Measurements from ENCODE around the gene PTGER1.

Gene PTGER1

DNA sequence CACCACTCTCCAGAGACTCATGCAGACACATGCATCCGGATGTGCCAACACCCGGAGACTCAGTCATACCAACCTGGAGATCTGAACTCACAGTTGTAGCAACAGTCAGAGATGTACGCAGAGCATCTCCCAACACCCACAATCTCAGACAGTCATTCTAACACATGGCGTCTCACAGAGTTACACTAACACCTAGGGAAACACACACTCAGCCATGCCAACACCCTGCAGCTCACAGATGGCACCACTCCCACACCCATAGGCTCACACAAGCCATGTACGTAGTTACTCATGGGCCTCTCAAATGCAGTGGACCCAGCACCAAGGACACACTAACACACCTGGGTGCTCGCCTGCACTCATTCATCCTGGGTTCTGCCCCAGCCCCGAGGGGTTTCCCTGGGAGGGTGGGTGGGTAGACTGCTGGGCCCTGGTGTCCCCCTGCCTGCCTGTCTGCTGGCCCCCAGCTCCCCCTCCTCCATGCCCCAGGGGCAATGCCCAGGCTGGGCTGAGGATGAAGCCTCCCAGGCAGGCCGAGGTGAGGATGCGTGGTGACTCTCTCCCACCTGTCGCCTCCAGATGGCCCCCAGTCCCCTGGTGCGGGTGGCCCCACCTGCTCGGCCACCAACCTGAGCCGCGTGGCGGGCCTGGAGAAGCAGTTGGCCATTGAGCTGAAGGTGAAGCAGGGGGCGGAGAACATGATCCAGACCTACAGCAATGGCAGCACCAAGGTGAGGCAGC is 32.1 kb downstream of the PTGER1 start:
- DNase-seq (ENCODE audit: low spot score): no peak

DNA sequence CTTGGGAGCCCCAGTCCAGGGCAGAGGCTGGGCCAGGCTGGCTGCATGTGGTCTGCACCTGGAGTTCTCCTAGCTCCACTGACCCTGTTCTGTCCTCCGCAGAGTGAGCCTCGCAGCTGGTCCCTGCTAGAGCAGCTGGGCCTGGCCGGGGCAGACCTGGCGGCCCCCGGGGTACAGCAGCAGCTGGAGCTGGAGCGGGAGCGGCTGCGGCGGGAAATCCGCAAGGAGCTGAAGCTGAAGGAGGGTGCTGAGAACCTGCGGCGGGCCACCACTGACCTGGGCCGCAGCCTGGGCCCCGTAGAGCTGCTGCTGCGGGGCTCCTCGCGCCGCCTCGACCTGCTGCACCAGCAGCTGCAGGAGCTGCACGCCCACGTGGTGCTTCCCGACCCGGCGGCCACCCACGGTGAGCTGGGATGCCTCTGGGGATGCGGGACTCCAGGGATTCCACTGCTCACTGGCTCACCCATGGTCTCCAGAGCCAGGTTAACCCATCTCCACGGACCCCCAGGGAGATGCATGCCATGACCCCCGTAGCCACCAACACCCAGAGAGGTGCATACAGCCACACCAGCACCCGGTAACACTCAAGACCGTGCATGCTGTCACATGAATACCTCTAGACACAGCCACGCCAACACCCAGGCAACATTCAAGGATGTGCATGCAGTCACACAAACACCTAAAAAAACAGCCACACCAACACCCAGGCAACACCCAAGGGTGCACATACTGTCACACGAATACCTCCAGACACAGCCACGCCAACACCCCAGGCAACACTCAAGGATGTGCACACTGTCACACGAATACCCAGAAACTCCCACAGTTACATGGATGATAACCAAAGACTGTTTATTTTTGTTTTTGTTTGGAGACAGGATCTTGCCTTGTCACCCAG is 33.9 kb downstream of the PTGER1 start:
- peak; percentile 42 for DNase-seq (ENCODE audit: low spot score)

DNA sequence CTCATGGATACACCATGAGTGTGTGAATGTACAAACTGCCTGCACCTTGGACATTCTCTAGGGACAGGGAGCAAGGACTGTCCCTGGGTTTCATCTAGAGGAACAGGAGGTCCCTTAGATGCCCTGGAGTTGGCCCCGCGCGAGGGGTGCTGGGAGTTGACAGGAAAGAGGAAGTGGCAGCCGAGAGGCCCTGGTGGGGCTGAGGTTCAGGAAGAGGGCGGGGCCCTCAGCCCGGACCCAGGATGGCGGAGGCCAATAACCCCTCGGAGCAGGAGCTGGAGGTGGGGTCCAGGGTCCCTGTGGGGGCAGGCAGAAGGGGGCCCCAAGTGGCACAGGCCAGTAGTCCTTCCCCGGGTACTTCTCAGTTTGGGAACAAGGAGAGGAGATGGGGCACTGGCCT is 35.1 kb downstream of the PTGER1 start:
- no peak for DNase-seq (ENCODE audit: low spot score)

DNA sequence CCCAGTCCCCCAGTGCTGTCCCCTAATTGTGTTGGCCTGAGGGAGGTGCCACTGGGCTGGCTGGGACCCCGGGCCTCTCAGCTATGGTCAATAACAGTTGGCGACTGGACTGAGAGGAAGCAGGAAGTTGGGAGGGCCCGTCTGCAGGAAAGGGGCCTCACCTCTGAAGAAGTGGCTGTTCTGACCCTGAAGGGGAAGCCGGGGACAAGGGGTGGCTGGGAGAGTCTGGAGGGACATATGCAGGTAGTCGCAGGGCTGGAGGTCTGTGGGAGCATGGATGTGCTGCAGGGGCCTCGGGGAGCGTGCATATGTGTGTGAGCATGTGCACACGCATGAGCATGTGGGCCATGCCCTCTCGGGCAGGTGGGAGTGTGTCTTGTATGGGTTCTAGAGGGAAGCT is 36.1 kb downstream of the PTGER1 start:
- DNase-seq (ENCODE audit: low spot score): no peak

DNA sequence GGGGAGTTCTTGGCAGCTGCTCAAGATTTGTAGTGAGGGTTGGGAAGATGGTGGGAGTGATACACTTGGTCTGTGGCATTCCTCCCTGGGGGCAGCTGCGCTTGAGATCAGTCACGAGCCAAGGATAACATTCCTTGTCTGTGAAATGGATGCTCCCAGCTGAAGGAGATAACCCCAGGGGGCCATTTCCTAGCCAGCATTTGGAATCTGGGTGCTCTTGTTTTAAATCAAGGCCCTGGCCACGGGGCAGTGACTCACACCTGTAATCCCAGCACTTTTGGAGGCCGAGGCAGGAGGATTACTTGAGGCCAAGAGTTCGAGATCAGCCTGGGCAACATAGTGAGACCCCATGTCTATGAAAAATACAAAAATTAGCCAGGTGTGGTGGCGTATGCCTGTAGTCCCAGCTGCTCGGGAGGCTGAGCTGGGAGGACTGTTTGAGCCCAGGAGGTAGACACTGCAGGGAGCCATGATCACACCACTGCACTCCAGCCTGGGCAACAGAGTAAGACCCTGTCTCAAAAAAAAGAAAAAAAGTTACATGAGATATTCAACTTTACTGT is 37.5 kb downstream of the PTGER1 start:
- DNase-seq (ENCODE audit: low spot score): no peak

DNA sequence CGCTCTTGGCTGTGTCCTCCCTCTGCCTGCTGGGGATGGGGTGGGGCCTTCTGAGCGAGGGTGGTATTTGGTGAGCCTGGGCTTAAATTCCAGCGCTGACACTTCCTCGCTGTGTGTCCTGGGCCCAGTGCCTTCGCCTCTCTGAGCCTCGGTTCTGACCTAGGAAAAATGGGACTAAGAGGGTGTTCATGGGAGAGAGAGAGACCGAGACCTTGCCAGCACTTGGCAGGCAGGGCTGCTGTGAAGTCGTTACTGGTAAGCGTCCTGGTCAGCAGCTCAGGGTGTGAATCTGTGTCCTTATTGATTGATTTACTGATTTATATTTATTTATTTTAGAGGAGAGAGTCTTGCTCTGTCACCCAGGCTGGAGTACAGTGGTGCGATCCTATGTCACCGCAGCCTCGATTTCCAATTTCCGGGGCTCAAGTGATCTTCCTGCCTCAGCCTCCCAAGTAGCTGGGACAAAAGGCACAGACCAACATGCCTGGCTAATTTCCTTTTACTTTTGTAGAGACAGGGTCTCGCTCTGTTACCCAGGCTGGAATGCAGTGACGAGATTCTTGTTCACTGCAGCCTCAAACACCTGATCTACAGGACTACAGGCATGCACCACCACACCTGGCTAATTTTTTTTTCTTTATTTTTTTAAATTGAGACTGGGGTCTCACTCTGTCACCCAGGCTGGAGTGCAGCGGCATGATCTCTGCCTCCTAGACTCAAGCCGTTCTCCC is 39.7 kb downstream of the PTGER1 start:
- DNase-seq (ENCODE audit: low spot score): no peak

DNA sequence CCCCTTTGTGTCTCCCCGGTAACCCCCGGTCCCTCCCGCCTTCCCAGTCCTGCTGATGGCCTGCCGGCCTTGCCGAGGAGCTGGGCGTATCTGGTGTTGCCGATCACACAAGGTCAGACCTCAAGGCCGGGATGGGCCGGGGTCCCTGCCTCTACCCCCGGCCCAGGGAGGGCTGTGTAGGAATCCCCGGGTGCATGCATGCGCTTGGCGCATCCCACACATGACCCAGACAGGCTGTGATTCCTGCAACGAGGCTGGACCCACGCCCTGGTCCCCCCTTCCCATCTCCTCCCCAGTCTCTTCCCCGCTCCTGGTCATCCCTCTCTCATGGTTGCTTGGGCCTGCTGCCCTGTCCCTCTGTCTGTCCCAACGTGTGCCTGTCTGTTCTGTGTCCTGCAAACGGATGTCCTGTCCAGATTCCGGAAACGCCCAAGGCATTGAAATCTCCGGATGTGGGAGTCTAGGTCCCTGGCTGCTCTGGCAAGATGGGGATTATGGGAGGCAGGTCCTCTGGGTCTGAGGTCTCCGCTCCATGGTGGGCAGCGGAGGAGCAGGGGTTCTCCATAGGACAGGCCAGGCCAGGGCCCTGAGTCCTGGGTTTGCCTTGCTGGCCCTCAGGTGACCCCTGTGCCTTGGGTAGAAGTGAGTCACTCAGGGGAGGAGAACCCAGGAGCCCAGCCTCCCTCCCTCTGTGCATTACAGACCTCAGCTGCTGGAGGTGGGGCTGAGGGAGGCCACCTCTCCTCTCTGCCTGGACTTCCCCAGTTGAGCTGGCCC is 40.4 kb downstream of the PTGER1 start:
- no peak for DNase-seq (ENCODE audit: low spot score)

DNA sequence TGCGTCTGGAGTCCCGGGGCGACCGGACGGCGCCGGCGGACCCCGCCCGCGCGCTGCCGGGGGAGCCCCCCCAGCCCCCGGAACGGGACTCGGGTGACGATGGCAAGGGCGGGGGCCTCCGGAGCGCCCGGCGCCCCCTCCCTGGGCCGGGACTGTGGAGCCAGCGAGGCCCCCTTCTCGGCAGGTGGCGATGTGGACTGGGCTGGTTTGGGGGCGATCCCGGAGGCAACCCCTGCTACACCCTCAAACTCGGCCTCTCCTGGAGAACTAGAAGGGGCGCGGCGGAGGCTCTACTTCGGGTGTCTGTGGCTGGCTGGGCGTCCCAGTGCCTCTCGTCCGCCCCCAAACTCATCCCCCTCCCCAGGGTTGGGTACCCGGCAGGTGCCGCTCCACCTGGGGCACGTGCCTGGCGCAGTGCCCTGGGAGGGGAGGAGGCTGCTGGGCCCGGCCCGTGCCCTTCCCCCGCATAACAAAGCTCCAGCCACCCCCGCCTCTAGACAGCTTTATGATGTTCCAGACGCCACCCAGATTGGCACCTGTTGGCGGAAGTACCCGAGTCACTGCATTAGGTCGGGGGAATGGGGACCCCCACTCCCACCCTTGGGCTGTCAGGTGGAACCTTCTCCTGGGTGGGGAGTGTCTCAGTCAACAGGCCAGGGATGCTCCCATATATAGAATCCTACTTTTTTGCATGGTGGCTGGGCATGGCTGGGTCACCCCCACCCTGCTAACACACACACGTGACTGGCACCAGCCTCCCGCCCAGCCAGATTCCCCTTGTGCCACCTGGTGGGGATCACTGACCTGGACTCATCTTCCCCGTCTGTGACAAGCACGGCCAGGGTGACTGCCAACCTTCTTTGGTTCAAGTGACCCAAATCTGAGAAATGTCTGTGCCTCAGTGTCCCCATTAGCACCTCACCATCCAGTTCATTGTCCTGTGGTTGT is 41.3 kb downstream of the PTGER1 start:
- DNase-seq (ENCODE audit: low spot score): no peak

DNA sequence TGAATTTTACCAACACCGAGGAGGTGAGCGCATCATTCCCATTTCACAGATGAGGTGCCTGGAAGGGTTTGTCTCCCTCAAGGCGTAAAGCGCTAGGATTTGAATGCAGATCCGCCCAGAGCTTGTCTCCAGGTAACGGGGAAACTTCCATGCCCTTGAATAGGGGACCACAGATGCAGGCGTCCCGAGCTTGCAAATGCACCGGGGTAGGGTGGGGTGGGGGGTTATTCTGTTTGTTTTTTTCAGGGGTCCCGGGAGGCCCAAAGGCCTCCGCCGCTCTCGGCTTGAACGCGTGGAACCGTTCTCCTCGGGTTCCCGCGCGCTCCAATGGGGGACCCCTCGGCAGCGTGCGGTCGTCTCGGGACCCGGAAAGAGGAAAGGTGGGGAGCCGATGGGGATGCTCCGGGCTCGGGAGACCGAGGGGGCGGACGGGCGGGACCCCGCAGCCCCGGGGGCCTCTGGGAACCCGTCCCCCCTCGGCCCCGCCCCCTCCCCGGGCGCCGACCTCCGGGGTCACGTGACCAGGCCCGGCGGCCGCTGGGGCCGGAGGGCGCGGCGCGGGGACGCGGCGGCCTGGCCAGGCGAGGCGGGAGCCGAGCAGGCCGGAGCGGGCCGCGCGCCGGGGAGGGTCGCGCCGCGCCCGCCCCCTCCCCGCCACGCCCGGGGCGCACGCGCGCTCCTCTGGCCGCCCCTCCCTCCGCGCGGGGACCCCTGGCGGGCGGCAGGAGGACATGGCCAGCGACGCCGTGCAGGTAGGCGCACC is 42.2 kb downstream of the PTGER1 start, which contains the start of gene PKN1:
TSS of gene PKN1 (plus strand) at position 516 of the 763 bp plus-strand sequence. CDS start at position 732, 216 bp downstream.
- peak; percentile 43 for DNase-seq (ENCODE audit: low spot score)

DNA sequence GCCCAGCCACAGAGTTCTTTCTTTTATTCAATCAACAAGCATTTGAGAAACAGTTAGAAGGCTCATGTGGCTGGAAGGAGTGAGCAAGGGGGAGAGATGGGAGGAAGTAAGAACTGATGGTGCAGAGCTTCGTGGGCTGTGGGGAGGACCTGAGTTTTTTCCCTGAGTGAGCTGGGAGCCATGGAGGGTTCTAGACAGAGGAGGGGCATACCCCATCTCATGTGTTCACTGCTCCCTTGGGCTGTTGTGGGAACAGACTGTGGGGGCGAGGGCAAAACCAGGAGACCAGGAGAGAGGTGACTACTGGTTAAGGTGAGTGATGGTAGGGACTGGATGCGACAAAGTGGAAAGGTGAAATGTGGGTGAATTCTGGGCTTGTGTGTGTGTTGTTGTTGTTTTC is 44.4 kb downstream of the PTGER1 start:
- no peak for DNase-seq (ENCODE audit: low spot score)

DNA sequence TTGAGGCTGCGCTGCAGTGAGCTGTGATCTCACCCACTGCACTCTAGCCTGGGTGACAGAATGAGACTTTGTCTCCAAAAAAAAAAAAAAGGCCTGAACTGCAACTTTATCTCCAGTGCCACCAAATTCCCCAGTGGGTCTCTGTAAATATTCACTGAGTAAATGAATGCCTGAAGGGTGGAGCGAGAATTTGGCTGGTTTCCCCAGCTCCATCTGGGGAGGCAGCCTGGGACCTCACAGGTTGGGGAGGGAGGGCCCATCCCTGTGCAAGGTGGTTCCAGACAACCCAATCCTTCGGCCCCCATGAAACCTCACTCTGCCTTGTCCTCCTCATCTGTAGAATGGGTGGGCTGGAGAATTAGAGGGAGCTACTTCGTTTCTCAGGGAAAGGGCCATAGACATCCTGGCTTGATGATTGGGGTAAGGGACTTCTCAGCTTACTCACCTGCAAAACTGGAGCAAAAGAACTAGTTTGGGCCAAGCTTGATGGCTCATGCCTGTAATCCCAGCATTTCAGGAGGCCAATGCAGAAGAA is 46.2 kb downstream of the PTGER1 start:
- no peak for DNase-seq (ENCODE audit: low spot score)

DNA sequence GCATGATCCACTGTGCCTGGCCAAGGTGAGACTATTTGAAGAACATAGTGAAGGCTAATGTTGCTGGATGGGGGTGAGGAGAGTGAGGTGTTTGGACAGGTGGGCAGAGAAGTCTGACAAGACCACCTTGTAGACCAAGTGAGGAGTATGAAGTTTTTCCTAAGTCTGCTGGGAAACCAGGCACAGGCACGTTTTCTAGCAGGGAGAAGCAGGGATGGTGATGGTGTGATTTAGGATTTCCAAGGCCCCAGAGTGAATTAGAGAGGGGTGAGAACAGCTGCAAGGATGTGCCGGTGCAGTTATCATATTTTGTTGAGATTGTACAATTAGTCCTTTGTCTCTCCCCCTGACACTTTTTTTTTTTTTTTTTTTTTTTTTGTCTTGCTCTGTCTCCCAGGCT is 47.7 kb downstream of the PTGER1 start:
- DNase-seq (ENCODE audit: low spot score): no peak

DNA sequence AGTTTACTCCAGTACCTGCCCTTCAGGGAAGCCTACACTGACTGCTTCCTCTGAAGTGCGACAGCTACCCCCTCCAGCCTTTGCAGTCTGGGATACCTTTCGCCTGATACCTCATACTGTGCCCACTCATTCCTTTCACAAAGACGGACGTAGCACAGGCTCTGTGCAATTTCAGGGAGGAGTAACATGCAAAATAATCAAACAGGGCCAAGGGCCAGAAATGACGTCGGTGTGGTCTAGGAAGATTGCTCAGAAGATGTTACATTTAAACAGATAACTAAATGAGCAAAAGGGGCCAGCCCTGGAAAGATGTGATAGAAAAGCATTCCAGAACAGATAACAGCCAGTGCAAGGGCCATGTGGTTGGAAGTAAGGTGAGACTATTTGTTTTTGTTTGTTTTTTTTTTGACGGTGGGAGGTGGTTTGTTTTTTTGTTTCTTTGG is 49.4 kb downstream of the PTGER1 start:
- no peak for DNase-seq (ENCODE audit: low spot score)

Small RNA genes within 50 kb of the gene (small RNA-seq; reads per million reads assigned to genes)
- gene SNRPGP15: 0 reads per million in 2 experiments
